ENCODE results near the gene RGS19.

Gene RGS19

DNA sequence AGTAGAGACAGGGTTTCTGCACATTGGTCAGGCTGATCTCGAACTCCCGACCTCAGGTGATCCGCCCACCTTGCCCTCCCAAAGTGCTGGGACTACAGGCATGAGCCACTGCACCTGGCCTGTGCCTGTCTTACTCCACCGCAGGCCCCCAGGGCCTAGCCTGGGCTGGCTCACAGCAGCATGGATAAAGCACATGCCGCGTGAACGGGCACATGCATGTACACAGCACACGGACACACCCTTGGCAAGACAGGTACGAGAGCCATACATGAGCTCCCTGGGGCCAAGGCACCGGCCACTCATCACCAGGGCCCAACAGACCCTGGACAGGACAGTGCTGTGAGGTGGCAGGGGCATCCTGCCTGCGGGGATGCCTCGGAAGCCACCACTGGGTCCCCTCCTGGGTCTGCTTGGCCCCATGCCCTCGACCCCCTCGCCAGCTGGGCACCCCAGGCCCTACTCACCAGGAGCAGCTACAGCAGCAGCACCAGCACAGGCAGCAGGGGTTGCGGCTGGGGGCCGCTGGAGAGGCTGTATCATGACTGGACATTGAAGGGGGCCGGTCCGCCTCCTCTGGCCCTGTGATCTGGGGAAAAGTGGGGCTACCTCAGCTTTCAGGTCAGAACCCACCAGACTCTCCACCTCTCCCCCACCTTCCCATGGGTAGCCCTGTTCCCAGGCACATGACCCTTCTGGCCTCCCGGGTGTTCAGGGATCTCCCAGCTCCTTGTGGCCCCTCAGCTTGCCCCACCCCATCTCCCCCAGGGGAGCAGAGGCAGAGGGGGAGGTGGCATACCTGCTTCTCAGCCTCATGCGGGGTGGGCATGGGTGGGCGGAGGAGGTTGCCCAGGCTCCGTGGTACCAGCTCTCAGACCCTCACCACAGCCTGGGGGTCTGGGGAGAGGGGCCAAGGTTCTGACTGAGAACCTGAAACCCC, 3.0 kb downstream of the RGS19 start:
- DNase-seq = no peak

DNA sequence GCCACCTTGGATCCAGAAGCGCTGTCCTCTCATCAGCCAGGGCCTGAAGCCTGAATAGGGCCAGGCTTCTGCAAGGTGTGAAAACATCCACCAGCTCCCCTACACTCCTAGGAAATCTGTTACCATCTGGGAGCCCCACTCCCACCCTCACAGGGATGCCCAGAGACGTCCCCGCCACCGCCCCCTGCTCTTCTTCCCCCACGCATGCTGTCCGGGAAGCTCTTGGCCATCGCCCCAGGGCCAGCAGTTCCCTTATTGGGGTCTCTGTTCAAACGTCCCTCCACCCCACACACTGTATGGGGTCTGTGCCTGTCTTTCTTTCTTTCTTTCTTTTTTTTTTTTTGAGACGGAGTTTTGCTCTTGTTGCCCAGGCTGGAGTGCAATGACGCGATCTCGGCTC, 3.8 kb downstream of the RGS19 start:
- DNase-seq = no peak

GRCh38 chr20:64074963-64075362, 4.4 kb downstream of the RGS19 start:
- DNase-seq = no peak

GRCh38 chr20:64074184-64074789, 5.0 kb downstream of the RGS19 start:
- DNase-seq = no peak

GRCh38 chr20:64073476-64074183, 5.7 kb downstream of the RGS19 start:
- DNase-seq = no peak

DNA sequence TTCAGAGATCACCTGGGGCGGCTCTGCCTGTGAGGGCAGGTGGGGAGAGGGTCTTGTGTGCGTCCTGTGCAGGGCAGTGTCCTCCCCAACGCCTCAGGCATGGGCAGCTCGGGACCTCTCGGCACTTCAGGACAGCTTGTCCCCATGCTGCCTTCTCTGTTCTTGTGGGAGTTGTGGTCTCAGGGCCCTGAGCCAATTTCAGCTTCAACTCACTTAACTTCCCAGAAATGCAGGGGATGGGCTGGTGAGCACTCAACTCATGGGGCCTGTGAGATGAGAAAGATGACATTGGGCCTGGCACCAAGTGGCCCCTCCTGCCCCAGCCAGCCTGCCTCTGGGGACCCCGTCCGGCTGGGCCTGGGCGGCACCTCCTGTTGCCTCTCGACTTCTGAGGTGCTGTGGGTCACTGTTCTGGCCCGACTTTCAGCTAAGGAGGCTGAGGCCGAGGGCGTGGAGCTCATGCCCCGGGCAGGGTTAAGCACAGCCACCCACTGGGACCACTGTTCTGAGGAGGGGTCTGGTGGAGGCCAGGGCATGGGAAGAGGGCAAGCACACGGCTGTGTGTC, 6.7 kb downstream of the RGS19 start:
- no peak for DNase-seq

DNA sequence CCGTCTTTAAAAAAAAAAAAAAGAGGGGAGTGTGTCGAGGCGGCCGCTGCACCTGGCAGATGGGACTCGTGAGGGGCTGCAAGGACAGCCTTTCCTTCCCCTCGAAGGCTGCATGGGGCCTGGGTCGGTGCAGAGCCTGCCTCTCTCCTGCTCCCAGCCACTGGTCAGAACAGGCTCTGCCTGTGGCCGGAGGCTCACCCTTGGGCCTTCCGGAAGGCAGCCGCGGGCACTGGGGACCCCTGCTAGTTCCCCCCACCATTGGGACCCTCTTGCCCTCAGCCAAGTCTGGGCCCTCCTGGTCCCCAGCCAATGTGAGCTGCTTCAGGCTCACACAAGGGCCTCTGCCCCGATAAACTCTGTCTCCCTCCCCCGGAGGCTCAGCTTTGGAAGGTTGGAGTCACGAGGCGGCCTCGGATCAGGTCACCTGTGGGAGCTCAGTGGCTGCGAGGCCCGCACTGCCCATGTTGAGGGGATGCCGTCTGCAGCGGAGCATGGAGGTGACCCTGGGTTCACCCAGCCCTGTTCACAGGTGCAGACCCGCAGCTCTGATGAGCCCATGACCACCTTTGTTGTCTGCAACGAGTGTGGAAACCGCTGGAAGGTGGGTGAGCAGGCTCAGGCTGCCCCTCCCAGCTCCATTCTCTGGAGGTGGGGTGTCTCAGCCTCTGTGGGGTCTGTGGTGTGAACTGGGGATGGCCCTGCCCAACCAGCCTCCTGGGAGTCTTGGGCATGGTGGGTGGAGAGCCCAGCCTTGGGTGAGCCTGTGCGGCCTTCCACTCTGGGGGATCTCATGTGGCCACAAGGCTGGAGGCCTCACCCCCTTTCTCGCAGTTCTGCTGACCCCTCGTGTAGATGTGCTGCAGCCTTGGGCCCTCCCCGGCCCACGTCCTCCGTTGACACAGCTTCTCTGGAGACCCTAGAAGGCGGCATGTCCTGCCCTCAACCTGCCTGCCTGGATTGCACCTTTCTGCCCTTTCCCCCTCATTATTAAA, 7.7 kb downstream of the RGS19 start:
- no peak for DNase-seq

- no peak for DNase-seq
Measured at GRCh38 chr20:64070244-64070993, 8.9 kb downstream of the RGS19 start.

DNA sequence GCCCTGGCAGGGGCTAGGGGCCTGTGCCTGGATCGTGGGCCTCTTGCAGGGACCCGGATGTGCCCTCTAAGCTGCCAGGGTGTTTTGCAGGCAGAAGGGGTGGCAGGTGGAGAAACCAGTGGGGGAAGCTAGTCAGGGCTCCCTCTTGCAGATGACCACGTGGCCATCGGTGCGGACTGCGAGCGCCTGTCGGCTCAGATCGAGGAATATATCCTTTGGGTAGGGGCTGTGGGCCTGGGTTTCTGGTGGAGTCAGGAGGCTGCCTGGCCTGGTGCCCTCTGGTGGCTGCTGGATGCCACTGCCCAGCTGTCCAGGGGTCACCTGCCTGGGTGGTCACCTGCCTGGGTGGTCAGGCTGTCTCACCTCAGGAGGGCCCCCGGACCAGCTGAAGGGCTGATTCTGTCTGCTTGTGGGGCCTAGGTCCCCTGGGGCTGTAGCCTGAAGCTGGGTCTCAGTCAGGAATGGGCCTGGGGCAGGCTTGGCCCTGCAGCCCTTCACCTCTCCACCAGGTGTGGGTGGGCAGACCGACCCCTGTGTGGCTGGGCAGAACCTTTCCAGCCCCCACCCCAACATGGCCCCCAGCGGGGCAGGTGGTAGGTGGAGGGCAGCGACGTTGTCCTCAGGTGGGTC, 9.6 kb downstream of the RGS19 start:
- no peak for DNase-seq

- no peak for DNase-seq
Measured at GRCh38 chr20:64069209-64069613, 10.1 kb downstream of the RGS19 start.

DNA sequence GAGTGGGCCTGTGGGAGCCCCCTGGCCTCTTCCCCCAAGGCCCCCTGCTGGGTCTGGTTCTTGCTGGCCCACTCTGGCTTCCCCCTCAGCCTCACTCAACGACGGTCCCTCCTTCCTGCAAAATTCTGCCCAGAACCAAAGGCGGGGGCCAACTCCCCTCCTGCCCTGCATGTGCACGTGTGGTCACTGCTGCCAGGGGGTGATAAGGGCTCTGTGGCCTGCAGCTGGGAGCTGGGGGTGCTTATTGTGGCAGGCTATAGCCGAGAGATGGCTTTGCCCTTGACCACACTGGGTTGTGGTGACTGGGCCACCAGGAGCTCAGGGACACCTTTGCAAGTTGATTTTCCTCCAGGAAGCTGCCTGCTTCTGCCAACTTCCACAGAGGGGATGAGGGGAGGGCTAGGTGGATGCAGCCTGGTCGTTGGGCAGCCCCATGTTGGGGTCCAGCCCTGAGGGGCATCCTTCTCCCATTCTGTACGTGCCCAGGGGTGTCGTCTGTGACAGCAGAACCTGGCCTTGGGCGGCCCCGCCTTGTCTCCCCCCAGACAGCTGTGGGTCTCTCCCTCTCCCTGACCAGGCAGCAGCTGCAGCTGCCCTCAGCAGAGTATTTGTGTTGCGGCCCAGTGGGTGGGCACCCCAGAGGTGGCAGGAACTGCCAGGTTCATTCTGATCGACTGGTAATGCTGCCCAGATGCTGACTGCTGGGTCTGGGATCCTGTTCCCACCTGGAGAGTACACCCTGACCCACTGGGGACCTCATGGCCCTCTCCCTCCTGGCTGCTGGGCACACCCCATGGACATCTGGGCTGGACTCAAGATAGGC, 10.7 kb downstream of the RGS19 start:
- no peak for DNase-seq

DNA sequence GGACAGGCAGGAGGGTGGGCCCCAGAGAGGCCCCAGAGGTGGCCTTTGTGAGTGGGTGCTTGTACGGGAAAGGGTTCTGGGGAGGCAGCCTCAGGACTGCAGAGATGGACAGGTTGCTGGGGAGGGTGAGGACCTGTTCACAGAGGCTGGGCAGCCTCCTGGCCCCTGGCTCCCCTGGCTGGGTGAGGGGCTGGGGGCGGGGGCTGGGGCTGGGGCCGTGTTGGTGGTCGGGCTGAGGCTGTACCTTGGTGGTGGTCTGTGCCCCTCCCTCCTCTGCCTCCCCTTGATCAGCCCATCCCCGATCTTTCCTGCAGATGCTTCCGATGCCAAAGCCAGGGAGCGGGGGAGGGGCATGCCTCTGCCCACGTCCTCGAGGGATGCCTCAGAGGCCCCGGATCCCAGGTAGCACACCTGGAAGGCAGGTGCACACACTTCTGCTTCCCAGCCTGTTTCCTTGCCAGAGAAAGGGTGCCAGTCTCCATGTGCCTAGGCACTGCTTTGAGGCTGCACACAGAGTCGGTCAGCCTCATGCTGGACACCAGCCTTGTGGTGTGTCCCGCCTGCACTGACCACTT, 11.5 kb downstream of the RGS19 start:
- DNase-seq = no peak

DNA sequence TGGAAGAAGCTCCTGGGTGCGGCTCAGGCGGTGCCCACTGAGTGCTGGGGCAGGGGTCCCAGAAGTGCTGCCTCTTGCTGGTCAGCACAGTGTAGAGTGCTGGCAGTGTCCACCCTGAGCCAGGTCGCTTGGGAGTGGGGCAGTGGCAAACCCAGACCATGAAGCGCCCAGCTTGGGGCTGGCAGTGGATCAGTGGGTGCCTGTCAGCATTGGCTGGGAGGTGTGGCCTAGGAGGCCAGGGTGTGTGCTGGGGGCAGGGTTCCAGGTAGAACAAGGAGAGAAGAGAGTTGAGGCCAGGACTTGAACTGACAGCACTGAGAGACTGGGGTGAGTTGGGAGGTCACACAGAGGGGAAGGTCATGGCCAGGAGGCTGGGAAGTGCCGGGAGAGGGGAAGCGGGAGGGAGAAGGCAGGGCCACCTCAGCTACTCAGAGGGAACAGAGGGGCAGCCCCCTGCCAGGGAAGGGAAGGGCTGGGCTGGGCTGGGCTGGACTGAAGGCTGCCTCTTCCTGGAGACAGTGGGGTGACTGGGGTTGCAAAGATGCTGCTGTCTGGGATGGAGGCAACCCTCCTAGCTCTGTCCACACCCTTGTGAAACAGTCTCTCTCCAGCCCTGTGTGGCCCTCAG, 12.2 kb downstream of the RGS19 start:
- DNase-seq = no peak

- DNase-seq = no peak
Measured at GRCh38 chr20:64065974-64066343, 13.4 kb downstream of the RGS19 start.

DNA sequence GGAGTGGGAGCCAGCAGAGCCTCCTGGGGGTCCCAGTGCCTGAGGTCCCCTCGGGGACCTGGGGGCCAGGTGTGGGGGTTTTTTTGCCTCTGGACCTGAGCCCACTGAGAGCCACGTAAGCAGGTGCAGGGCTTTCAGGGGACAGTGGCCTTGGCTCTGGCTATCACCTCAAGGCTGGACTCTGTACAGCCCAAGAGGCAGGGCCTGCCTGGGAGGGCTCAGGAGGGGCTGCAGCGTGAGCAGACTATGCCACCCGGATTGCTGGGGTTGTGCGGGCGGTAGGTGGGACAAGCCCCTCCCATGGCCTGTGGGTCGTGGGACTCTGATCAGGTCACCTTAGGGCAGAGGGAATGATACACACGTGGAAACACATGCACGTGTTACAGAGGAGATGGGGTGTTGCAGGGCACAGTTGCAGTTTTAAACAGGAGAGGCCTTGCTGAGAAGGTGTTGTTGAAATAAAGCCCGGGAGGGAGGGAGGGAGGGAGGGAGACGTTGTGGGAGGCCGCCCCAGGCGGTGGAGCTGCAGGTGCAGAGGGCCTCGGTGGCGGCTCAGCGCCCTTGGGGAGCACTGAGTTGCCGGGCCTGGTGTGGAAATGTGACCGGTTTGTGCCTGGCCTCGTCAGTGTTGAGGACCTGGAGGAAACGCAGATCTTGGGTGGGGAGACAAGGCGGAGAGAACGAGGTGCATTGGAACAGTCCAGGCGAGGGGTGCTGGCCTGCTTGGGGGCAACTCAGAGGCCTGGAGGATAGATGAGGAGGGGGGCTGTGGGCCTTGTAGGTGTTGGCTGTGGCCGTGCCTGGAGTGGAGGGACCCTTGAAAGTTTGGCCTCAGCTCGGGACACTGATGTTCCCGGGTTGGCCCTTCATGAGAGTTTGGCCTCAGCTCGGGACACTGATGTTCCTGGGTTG, 14.0 kb downstream of the RGS19 start:
- no peak for DNase-seq

GRCh38 chr20:64064145-64064698, 15.1 kb downstream of the RGS19 start:
- no peak for DNase-seq

- DNase-seq = no peak
Measured at GRCh38 chr20:64063389-64064144, 15.8 kb downstream of the RGS19 start.
